MM.1S (cell line): ENCODE results near the gene MEIS2.

ENCODE experiments used
- EZH2 ChIP-seq: fragments of 300-600 bp; sonication (generic); optimal IDR thresholded peaks from 2 replicates; pipeline ENCODE3; 2017; ENCODE audit warnings: low read depth, mild to moderate bottlenecking, antibody characterized with exemption, low read length, mixed read lengths
- EZH2phosphoT487 ChIP-seq: fragments of 300-600 bp; sonication (generic); IDR thresholded peaks from 2 replicates; pipeline ENCODE4 v1.6.1; 2018; ENCODE audit warnings: antibody characterized with exemption, low read length
- TF ChIP-seq, protein P1 (sequence below): fragments of 300-600 bp; sonication (generic); IDR thresholded peaks from 2 replicates; pipeline ENCODE4 v1.5.1; 2016; ENCODE audit warnings: antibody characterized with exemption, low read length, mixed read lengths

DNA sequence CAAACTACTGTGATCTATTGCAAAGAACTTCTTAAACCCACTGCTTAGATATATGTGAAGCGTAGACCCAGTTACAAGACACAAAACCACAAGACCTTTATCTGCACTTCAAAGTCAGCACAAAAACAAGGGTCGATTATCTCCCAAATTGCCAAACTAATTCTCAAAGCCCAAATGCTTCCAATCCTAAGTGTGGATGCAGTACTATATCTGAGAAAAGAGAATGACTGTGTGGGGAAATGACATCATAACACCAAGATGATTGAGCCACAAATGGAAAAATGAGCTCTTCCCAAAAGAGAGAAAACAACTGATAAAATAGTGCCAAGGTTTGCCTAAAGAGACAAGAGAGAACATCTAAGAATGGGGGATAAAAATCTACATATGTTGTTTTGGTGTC is 86.2 kb downstream of the MEIS2 start:
- TF ChIP-seq EZH2, result no peak
- TF ChIP-seq, protein P1, sequence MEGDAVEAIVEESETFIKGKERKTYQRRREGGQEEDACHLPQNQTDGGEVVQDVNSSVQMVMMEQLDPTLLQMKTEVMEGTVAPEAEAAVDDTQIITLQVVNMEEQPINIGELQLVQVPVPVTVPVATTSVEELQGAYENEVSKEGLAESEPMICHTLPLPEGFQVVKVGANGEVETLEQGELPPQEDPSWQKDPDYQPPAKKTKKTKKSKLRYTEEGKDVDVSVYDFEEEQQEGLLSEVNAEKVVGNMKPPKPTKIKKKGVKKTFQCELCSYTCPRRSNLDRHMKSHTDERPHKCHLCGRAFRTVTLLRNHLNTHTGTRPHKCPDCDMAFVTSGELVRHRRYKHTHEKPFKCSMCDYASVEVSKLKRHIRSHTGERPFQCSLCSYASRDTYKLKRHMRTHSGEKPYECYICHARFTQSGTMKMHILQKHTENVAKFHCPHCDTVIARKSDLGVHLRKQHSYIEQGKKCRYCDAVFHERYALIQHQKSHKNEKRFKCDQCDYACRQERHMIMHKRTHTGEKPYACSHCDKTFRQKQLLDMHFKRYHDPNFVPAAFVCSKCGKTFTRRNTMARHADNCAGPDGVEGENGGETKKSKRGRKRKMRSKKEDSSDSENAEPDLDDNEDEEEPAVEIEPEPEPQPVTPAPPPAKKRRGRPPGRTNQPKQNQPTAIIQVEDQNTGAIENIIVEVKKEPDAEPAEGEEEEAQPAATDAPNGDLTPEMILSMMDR, result no peak
- TF ChIP-seq EZH2phosphoT487, result no peak
